Left lung (tissue), 14 donors: ENCODE results near the gene MON2. TPM values are rescaled to one million over a fixed set of nuclear protein-coding genes. Genes with fewer than 3 reads are reported as not detected.

ENCODE experiments used
- ATAC-seq: fragments of 200-7000 bp; cut with Tn5 transposase; one replicate; pipeline ENCODE4 v1.9.1; 2020; ENCODE audit warnings: moderate library complexity
- DNase-seq, 4 donors: peaks; one replicate each; pipeline ENCODE4 v3.0.0-alpha.2; 2013 to 2020
- H3K27ac ChIP-seq, 2 donors: fragments of 200-600 bp; sonication (generic) in 1 of 2; one replicate each; pipeline versions ENCODE4 v1.5.0 to v1.8.0; 2020 to 2021
- H3K27me3 ChIP-seq, 2 donors: fragments of 200-600 bp; sonication (generic) in 1 of 2; one replicate each; pipeline versions ENCODE4 v1.5.0 to v1.8.0; 2020 to 2021
- H3K36me3 ChIP-seq, 2 donors: fragments of 200-600 bp; sonication (generic) in 1 of 2; one replicate each; pipeline versions ENCODE4 v1.5.0 to v1.8.0; 2020 to 2021
- H3K4me1 ChIP-seq, 2 donors: fragments of 200-600 bp; one replicate each; pipeline ENCODE4 v1.8.0; 2021
- H3K4me3 ChIP-seq, 2 donors: fragments of 200-600 bp; sonication (generic) in 1 of 2; one replicate each; pipeline versions ENCODE4 v1.5.0 to v1.8.0; 2020 to 2021; ENCODE audit warnings: mild to moderate bottlenecking in 1 of 2
- H3K9me3 ChIP-seq, 2 donors: fragments of 200-600 bp; sonication (generic) in 1 of 2; one replicate each; pipeline versions ENCODE4 v1.5.0 to v1.8.0; 2020 to 2021
- CTCF ChIP-seq, 2 donors: fragments of 200-600 bp; sonication (generic) in 1 of 2; IDR thresholded peaks; one replicate each; pipeline versions ENCODE4 v1.5.0 to v1.8.0; 2021; ENCODE audit warnings: antibody characterized with exemption in 2 of 2
- intact Hi-C, 2 donors: fragments of 100-400 bp; cut with DNase I; formaldehyde crosslinking; loops; one replicate each; pipeline versions ENCODE4 v1.11.2 to v1.14.2; 2022
- long read RNA-seq, 12 donors: library from polyadenylated mRNA in 2 of 12; unstranded in 2 of 12; transcript quantifications; one replicate each; pipeline ENCODE4 v2.0.0 and lab custom pipeline, GENCODE V29; 2019 to 2026
- polyA plus RNA-seq, 6 donors: library from polyadenylated mRNA; unstranded; fragments of 120-200 nt; gene quantifications; one replicate each; pipeline ENCODE4 v1.2.1, GENCODE V29; 2013; ENCODE audit not compliant: insufficient read length in 6 of 6
- total RNA-seq, 2 donors: library from RNA; stranded (reverse); fragmentation: NEBNext Ultra II Directional; extraction: Animal tissue kit (Norgen Biotek cat#: 25700); gene quantifications; one replicate each; pipeline ENCODE4 v1.2.1, GENCODE V29; 2021
- donor health status: DM: no; HTN: yes; CAD: no.
- donor health status: DM: no; HTN: no; CAD: no.

The MON2 gene
- 10 to 100 TPM; 48.5 to 58.5 TPM for total RNA-seq
- 10 to 100 TPM; 60.0 to 96.2 (median 82.4) TPM for polyA plus RNA-seq
- long read RNA-seq, donor 1, partial matches to known transcripts, result 33 of 35 reads
- long read RNA-seq, donor 1, other reads (novel, unspliced or antisense), result 0 of 35 reads
- long read RNA-seq, donor 2, partial matches to known transcripts, result 26 of 30 reads
- long read RNA-seq, donor 2, other reads (novel, unspliced or antisense), result 0 of 30 reads
- long read RNA-seq, donor 3, result 0 reads
- long read RNA-seq, donor 4, partial matches to known transcripts, result 5 of 5 reads
- long read RNA-seq, donor 4, other reads (novel, unspliced or antisense), result 0 of 5 reads
- long read RNA-seq, donor 5, partial matches to known transcripts, result 15 of 16 reads
- long read RNA-seq, donor 5, other reads (novel, unspliced or antisense), result 0 of 16 reads
- long read RNA-seq, donor 6, partial matches to known transcripts, result 0 of 1 reads
- long read RNA-seq, donor 6, other reads (novel, unspliced or antisense), result 0 of 1 reads
- long read RNA-seq, donor 7, partial matches to known transcripts, result 0 of 2 reads
- long read RNA-seq, donor 7, other reads (novel, unspliced or antisense), result 0 of 2 reads
- long read RNA-seq, donor 8, partial matches to known transcripts, result 21 of 25 reads
- long read RNA-seq, donor 8, other reads (novel, unspliced or antisense), result 0 of 25 reads
- long read RNA-seq, donor 9, result 0 reads
- long read RNA-seq, donor 10, partial matches to known transcripts, result 4 of 6 reads
- long read RNA-seq, donor 10, other reads (novel, unspliced or antisense), result 2 of 6 reads
- long read RNA-seq, donor 11, partial matches to known transcripts, result 8 of 10 reads
- long read RNA-seq, donor 11, other reads (novel, unspliced or antisense), result 0 of 10 reads
- long read RNA-seq, donor 12, partial matches to known transcripts, result 0 of 5 reads
- long read RNA-seq, donor 12, other reads (novel, unspliced or antisense), result 0 of 5 reads

- peaks cover 16 to 33% of the 10 kb centered on the region in 2 donors for H3K4me1 ChIP-seq
- peak within 1 kb of the TSS; percentile 82 to 86 for H3K4me3 ChIP-seq
- DNase-seq (peak; percentile 85 to 99 (median 93)), ATAC-seq (peak; percentile 100)
- H3K36me3 ChIP-seq, result peaks cover 0 to 3% of the 10 kb centered on the region in 2 donors
- intact Hi-C loops, result no loop called here
- no peaks in the 10 kb centered on the region for H3K27me3 ChIP-seq
- H3K9me3 ChIP-seq, result peaks cover 0 to 10% of the 10 kb centered on the region in 2 donors
- peak in 1 of 2 donors; percentile 16 for TF ChIP-seq CTCF (IDR thresholded peaks at IDR 0.05)
- peak within 1 kb of the TSS; percentile 87 to 93 for H3K27ac ChIP-seq
Measured at GRCh38 chr12:62466594-62467491, at the start of gene MON2. TSS of gene MON2 (plus strand) at chr12:62466826. CDS start at chr12:62467208, 382 bp downstream.

GRCh38 chr12:62426089-62426488, 40.5 kb upstream of the MON2 start:
- Histone ChIP-seq H3K27ac (no peak overlapping the region), H3K36me3 (no peaks in the 10 kb centered on the region), H3K4me3 (no peak overlapping the region), H3K4me1 (no peaks in the 10 kb centered on the region), H3K27me3 (peaks cover 0 to 14% of the 10 kb centered on the region in 2 donors), H3K9me3 (peaks cover 0 to 59% of the 10 kb centered on the region in 2 donors)
- intact Hi-C loops, result no loop called here
- ATAC-seq (no peak), DNase-seq (no peak)
- no peak for TF ChIP-seq CTCF (IDR thresholded peaks at IDR 0.05)

- Histone ChIP-seq H3K27me3 (peaks cover 4 to 40% of the 10 kb centered on the region in 2 donors), H3K36me3 (no peaks in the 10 kb centered on the region), H3K4me3 (no peak overlapping the region), H3K9me3 (peaks cover 0 to 31% of the 10 kb centered on the region in 2 donors), H3K4me1 (peaks cover 0 to 2% of the 10 kb centered on the region in 2 donors), H3K27ac (no peak overlapping the region)
- DNase-seq (no peak), ATAC-seq (no peak)
- no peak for TF ChIP-seq CTCF (IDR thresholded peaks at IDR 0.05)
- intact Hi-C loops, result no loop called here
Measured at GRCh38 chr12:62429457-62429856, 37.2 kb upstream of the MON2 start.

- ATAC-seq (peak; percentile 63), DNase-seq (peak in 3 of 4 donors; percentile 9 to 52 (median 37))
- Histone ChIP-seq H3K36me3 (no peaks in the 10 kb centered on the region), H3K27ac (no peak overlapping the region), H3K4me3 (peak overlapping the region; percentile 18 to 33), H3K27me3 (peaks cover 10 to 56% of the 10 kb centered on the region in 2 donors), H3K4me1 (peaks cover 13 to 19% of the 10 kb centered on the region in 2 donors), H3K9me3 (no peaks in the 10 kb centered on the region)
- TF ChIP-seq CTCF (IDR thresholded peaks at IDR 0.05), result no peak
- intact Hi-C loops, result loop anchor here in 1 of 2 donors (10.0 kb wide), 1 partner anchor 360 kb away; no protein-coding TSS in a partner anchor
Measured at GRCh38 chr12:62434494-62435302, 31.9 kb upstream of the MON2 start.
